DMS114 treated with DMSO at 0.1 percent for 48 hours (cell line): ENCODE measurements around the gene CLBA1.
A peak's percentile ranks its signal among the peaks of the same experiment; 100 is the strongest.

Source experiments
- DNase-seq: peaks from one replicate; lab custom pipeline; 2025; ENCODE audit not compliant: unreplicated experiment; lab: John Stamatoyannopoulos, UW

Gene CLBA1

DNA sequence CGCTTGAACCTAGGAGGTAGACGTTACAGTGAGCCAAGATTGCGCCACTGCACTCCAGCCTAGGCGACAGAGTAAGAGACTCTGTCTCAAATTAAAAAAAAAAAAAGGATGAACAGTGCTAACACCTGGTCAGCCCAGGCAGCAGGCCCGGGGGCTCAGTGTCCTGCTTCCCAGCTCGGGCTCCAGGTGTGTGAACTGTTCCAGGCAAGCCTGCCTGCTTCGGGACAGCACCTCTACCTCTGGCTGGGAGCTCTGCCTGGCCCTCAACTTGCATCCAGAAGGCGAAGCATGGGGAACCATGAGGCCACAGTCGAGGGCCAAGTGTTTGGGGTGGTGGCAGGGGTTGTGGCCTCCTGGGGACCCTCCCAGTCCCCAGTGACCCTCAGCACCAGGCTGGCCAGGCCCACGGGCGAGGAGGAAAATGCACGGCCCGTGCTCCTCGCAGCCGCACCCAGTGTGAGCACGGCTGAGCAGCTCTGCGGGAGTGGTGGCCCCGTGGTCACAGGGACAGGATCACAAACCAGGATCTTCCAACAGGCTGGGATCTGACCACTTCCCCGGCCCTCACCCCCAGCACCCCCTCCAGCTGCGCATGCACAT lies 19.8 kb downstream of the CLBA1 start:
- DNase-seq, result no peak

DNA sequence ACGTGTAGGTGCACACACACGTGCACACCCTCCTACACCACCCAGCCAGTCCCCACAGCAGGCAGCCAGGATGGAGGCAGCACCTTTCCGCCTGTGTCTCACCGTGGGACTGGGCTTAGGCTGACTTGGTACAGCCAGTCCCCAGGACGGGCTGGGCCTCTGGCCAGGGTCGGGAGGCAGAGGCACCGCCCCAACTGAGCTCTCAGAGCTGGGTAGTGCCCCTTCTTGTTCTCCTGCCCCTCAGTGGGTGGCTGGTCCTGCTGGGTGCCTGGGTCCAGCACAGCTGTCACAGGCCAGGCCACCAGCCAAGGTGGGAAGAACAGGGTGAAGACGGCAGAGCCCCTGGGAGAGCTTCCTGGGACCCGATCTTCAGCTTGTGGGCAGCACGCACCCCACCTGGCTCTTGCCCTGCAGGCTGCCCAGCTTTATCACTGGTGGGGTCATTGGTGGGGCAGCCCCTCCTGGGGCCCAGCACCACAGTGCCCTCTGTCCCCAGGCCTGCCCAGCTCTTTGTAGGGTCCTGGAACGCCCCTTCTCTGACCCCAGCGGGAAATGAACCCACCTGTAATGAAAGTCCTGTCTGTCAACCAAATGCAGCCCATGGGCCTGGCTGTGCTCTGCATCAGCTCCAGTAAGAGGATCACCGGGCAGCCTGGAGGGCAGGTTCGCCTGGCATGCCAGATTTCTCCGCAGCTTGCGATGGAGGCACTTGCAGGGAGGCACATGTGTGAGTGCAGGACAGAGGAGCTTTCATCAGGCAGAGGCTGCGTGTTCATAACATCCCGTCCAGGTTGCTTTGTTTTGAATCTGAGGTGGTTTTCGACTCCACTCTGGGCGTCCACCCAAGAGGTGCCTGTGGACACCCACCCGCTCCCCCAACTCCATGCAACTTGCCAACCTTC lies 20.6 kb downstream of the CLBA1 start:
- no peak for DNase-seq

- no peak for DNase-seq
These were observed 21.4 kb downstream of the CLBA1 start for GRCh38 chr14:105006831-105007592.

GRCh38 chr14:105007593-105008264 lies 22.1 kb downstream of the CLBA1 start:
- DNase-seq, result no peak

GRCh38 chr14:105010106-105010505 lies 24.5 kb downstream of the CLBA1 start:
- no peak for DNase-seq

DNA sequence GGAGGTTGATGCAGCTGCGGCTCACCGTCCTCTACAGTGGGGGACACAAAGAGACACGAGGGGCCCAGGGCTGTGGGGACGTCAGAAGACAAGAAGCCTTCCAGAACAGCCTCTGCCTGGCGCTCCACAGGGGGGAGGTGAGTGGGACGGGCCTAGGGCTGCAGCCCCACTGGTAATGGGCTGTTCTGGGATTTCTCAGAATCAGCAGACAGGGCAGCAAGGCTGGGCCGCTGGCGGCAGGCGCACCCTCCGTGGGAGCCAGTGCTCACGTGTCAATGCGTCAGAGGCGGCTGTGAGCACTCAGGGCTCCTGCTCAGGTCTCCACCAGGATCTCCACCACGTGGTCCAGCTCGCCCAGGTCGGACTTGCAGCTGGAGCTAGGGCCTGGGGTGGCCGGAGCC lies 25.3 kb downstream of the CLBA1 start:
- DNase-seq, result no peak

DNA sequence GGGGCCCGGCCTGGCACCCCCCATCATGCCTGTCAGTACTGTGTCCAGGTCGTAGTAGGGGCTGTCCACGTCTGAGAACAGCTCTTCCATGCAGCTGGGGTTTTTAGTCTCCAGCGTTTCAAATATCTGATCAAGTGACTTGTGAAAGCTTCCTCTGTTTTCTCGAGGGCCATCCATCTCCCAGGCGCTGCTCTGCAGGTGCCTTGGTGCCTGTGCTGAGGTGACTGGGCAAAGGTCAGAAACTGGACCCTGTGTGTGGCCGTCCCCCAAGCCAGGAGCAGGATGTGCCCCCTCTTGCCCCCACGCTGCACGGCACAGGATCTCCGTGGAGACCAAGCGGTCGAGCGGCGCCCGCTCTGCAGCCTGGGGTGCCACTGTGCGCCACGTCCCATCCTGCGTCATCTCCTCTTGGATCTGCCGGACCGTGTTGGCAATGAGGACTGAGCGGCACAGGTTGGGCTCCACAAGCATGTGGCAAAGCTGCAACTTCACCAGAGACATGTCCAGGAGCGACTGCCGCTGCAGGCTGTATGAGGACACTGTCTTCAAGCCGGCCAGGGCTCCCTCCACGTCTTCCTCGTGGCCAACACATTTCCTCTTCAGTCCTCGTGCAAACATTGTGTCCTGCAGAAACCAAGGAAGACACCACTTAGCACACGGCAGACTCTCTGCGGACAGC lies 25.9 kb downstream of the CLBA1 start:
- no peak for DNase-seq

- no peak for DNase-seq
These were observed 26.8 kb downstream of the CLBA1 start for GRCh38 chr14:105012171-105012985.

GRCh38 chr14:105013150-105013785 lies 27.7 kb downstream of the CLBA1 start:
- no peak for DNase-seq

GRCh38 chr14:105014032-105014431 lies 28.4 kb downstream of the CLBA1 start:
- DNase-seq, result no peak

- no peak for DNase-seq
These were observed 29.0 kb downstream of the CLBA1 start for GRCh38 chr14:105014631-105015030.

GRCh38 chr14:105015242-105015641 lies 29.7 kb downstream of the CLBA1 start:
- no peak for DNase-seq

DNA sequence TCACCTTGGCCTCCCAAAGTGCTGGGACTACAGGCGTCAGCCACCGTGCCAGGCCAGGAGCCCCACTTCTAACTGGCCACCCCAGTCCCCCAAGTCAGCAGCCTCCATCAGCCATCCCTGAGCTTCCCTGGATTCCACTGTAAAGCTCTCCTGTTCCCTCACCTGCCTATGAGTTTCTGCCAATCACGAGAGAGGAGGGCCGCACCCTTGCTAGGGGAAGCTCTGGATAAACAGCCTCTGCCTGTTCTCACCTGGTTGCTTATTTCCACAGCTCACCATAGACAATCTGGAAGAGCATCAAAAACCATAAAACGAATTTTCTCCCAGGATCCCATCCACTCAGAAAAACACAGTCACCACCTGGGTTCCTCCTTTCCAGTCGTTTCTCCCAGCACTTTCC lies 30.3 kb downstream of the CLBA1 start:
- DNase-seq, result no peak

DNA sequence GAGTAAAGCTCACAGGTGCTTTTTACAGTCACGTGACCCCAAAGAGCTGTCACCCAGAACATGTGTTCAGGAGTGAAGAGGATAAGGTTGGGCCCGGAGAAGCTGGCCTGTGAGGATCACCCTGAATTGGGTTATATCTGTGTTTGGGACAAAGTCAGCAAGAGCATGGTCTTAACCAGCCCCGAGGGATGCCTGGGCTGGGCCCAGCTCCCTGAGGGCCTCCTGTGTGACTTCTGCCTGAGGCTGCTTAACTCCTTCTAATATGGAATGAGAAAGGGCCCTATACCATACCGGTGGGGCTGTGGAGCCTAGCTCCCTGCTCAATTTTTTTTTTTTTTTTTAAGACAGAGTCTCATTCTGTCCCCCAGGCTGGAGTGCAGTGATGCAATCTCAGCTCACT lies 32.8 kb downstream of the CLBA1 start:
- no peak for DNase-seq

GRCh38 chr14:105019861-105020814 lies 34.5 kb downstream of the CLBA1 start:
- no peak for DNase-seq

- peak; percentile 91 for DNase-seq
These were observed 35.4 kb downstream of the CLBA1 start, which contains the start of gene CDCA4 for GRCh38 chr14:105020815-105021655. CDCA4 (minus strand) TSS chr14:105021083; CDS start chr14:105011929, 9,154 bp downstream.

GRCh38 chr14:105021656-105022275 lies 36.2 kb downstream of the CLBA1 start:
- no peak for DNase-seq
